ENCODE results near the gene PIGM.

Gene PIGM

GRCh38 chr1:159994896-159995295 lies 36.9 kb downstream of the PIGM start:
- TF ChIP-seq CTCF (conservative IDR thresholded peaks at IDR 0.05): no peak
- TF ChIP-seq ZFX (IDR thresholded peaks at IDR 0.05): no peak
- no peak overlapping the region for H3K27ac ChIP-seq

GRCh38 chr1:159993911-159994310 lies 37.9 kb downstream of the PIGM start:
- TF ChIP-seq CTCF (conservative IDR thresholded peaks at IDR 0.05) (no peak), ZFX (IDR thresholded peaks at IDR 0.05) (no peak)
- H3K27ac ChIP-seq: no peak overlapping the region

- TF ChIP-seq CTCF (conservative IDR thresholded peaks at IDR 0.05) (no peak), ZFX (IDR thresholded peaks at IDR 0.05) (no peak)
- H3K27ac ChIP-seq: no peak overlapping the region
These were observed 39.6 kb downstream of the PIGM start for GRCh38 chr1:159992161-159992560.

- no peak for TF ChIP-seq ZFX (IDR thresholded peaks at IDR 0.05)
- no peak for TF ChIP-seq CTCF (conservative IDR thresholded peaks at IDR 0.05)
- H3K27ac ChIP-seq: no peak overlapping the region
These were observed 40.3 kb downstream of the PIGM start for GRCh38 chr1:159991513-159991912.

GRCh38 chr1:159990005-159990404 lies 41.8 kb downstream of the PIGM start:
- no peak overlapping the region for H3K27ac ChIP-seq
- no peak for TF ChIP-seq ZFX (IDR thresholded peaks at IDR 0.05)
- no peak for TF ChIP-seq CTCF (conservative IDR thresholded peaks at IDR 0.05)

- TF ChIP-seq CTCF (conservative IDR thresholded peaks at IDR 0.05): no peak
- TF ChIP-seq ZFX (IDR thresholded peaks at IDR 0.05): no peak
- no peak overlapping the region for H3K27ac ChIP-seq
These were observed 42.2 kb downstream of the PIGM start for GRCh38 chr1:159989581-159989980.

- TF ChIP-seq CTCF (conservative IDR thresholded peaks at IDR 0.05): no peak
- TF ChIP-seq ZFX (IDR thresholded peaks at IDR 0.05): no peak
- H3K27ac ChIP-seq: no peak overlapping the region
These were observed 43.8 kb downstream of the PIGM start for GRCh38 chr1:159988006-159988405.

Data from C4-2B (cell line).